H1 (cell line): Measurements from ENCODE around the gene TDRD9. TPM values are rescaled to one million over a fixed set of nuclear protein-coding genes. Genes with fewer than 3 reads are reported as not detected.

Experiments used
- CREB1 ChIP-seq: IDR thresholded peaks from 2 replicates; pipeline ENCODE4 v1.6.1; 2012; ENCODE audit warnings: inconsistent platforms
- CTCF ChIP-seq, 3 experiments: IDR thresholded peaks; 1 replicate in 2 of 3; 2 replicates in 1 of 3; pipeline versions ENCODE4 v1.5.1 to v1.6.1; 2011; ENCODE audit warnings: low read length in 3 of 3, mild to moderate bottlenecking in 3 of 3, inconsistent platforms in 2 of 3, low read depth in 1 of 3, moderate library complexity in 1 of 3; ENCODE audit not compliant: insufficient read depth in 1 of 3; ENCODE audit errors: control extremely low read depth in 1 of 3
- GABPA ChIP-seq: IDR thresholded peaks from 2 replicates; pipeline ENCODE4 v1.6.1; 2011; ENCODE audit warnings: mild to moderate bottlenecking, low read length, moderate library complexity, borderline replicate concordance; ENCODE audit not compliant: insufficient read depth
- RAD21 ChIP-seq, 2 experiments: IDR thresholded peaks in 1 of 2; conservative IDR thresholded peaks in 1 of 2; 2 replicates each; pipeline ENCODE4 v1.6.1; 2011; ENCODE audit warnings: low read depth in 2 of 2, low read length in 2 of 2, improper control_type of control experiment in 1 of 2, inconsistent platforms in 1 of 2, mild to moderate bottlenecking in 1 of 2, moderate library complexity in 1 of 2
- RNF2 ChIP-seq: fragments of 200-900, 300-1000 bp; sonication (generic); IDR thresholded peaks from 2 replicates; pipeline ENCODE4 v1.7.1; 2016; ENCODE audit warnings: borderline replicate concordance, low read depth, mild to moderate bottlenecking, antibody characterized with exemption, low read length; ENCODE audit not compliant: poor library complexity, severe bottlenecking; ENCODE audit errors: missing control alignments
- polyA plus RNA-seq, 7 experiments: library from polyadenylated mRNA; depleted of rRNA in 3 of 7; stranded (reverse) in 5 of 7; unstranded in 2 of 7; fragments of >200 nt in 5 of 7; fragments of 200-250 nt in 2 of 7; gene quantifications; 1 replicate in 5 of 7; 2 replicates in 1 of 7; 4 replicates in 1 of 7; pipeline versions ENCODE4 v1.2.1 to v1.2.3, GENCODE V29; 2011 to 2013; ENCODE audit warnings: missing spikeins in 2 of 7, mixed read lengths in 2 of 7
- total RNA-seq: library from RNA; stranded (reverse); fragmentation: NEBNext Ultra II Directional; extraction: Animal tissue kit (Norgen Biotek cat#: 25700); gene quantifications from 2 replicates; pipeline ENCODE4 v1.2.1, GENCODE V29; 2021
- TF ChIP-seq, protein P1 (sequence below): IDR thresholded peaks from 2 replicates; pipeline ENCODE4 v1.6.1; 2011; ENCODE audit warnings: low read length, improper control_type of control experiment

TDRD9 gene
- total and polyA plus RNA-seq, 2 of the 8 experiments (the other 6 are each of a cell fraction or from before 2014, with no cell fraction given) = not detected

GRCh38 chr14:103910262-103910935, 17.9 kb upstream of the TDRD9 start (continued):
- TF ChIP-seq GABPA (peak; percentile 71; the same call in 1 of the 2 replicates), RAD21 (IDR thresholded peaks at IDR 0.05 in 1 of 2, conservative IDR thresholded peaks at IDR 0.05 in 1 of 2; ENCODE audit: low read depth in 2 of 2, low read length in 2 of 2) (peak; percentile 87 to 89), CTCF (IDR thresholded peaks at IDR 0.05; ENCODE audit: control extremely low read depth in 1 of 3, insufficient read depth in 1 of 3, low read depth in 1 of 3, low read length in 3 of 3) (peak; percentile 81 to 88 (median 87)), CREB1 (peak; percentile 21; the same call in 1 of the 2 replicates), RNF2 (no peak)
- TF ChIP-seq, protein P1, sequence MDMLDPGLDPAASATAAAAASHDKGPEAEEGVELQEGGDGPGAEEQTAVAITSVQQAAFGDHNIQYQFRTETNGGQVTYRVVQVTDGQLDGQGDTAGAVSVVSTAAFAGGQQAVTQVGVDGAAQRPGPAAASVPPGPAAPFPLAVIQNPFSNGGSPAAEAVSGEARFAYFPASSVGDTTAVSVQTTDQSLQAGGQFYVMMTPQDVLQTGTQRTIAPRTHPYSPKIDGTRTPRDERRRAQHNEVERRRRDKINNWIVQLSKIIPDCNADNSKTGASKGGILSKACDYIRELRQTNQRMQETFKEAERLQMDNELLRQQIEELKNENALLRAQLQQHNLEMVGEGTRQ = peak; percentile 48
- TF ChIP-seq, all 59 proteins: peak for 14
